ENCODE data around the gene MICB.

GRCh38 chr6:31462026-31462963, 35.6 kb upstream of the MICB start:
- no peak for TF ChIP-seq EP300 (IDR thresholded peaks at IDR 0.05)
- TF ChIP-seq, protein P1, sequence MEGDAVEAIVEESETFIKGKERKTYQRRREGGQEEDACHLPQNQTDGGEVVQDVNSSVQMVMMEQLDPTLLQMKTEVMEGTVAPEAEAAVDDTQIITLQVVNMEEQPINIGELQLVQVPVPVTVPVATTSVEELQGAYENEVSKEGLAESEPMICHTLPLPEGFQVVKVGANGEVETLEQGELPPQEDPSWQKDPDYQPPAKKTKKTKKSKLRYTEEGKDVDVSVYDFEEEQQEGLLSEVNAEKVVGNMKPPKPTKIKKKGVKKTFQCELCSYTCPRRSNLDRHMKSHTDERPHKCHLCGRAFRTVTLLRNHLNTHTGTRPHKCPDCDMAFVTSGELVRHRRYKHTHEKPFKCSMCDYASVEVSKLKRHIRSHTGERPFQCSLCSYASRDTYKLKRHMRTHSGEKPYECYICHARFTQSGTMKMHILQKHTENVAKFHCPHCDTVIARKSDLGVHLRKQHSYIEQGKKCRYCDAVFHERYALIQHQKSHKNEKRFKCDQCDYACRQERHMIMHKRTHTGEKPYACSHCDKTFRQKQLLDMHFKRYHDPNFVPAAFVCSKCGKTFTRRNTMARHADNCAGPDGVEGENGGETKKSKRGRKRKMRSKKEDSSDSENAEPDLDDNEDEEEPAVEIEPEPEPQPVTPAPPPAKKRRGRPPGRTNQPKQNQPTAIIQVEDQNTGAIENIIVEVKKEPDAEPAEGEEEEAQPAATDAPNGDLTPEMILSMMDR (IDR thresholded peaks at IDR 0.05) = no peak
- TF ChIP-seq POLR2A (IDR thresholded peaks at IDR 0.05) = no peak
- no peak for TF ChIP-seq POLR2AphosphoS5 (IDR thresholded peaks at IDR 0.05)

Measured in gastroesophageal sphincter (tissue), 3 donors.